ENCODE data around the gene MTR.

Gene MTR

GRCh38 chr1:236754525-236755210 lies 40.4 kb upstream of the MTR start:
- Histone ChIP-seq H3K79me2 (ENCODE audit: insufficient read depth, low read length) (no peaks in the 10 kb centered on the region), H3K27ac (ENCODE audit: low read depth, low read length) (no peak overlapping the region), H3K9me2 (replicated peaks; ENCODE audit: insufficient read depth, low read length) (no peaks in the 10 kb centered on the region), H3K36me3 (ENCODE audit: low read length) (no peaks in the 10 kb centered on the region), H3K4me3 (ENCODE audit: insufficient read depth, low read length, poor library complexity, severe bottlenecking) (no peak overlapping the region), H2AFZ (ENCODE audit: low read depth, low read length, severe bottlenecking) (no peak overlapping the region), H3K9ac (ENCODE audit: low read length) (no peak overlapping the region), H3K4me2 (ENCODE audit: low read depth, low read length, poor library complexity, severe bottlenecking) (no peak overlapping the region), H3K9me3 (ENCODE audit: insufficient read depth, low read length) (no peaks in the 10 kb centered on the region), H4K20me1 (ENCODE audit: low read depth, low read length) (no peaks in the 10 kb centered on the region), H3K27me3 (ENCODE audit: low read length) (no peaks in the 10 kb centered on the region), H3F3A (ENCODE audit: insufficient read depth) (no peaks in the 10 kb centered on the region)
- TF ChIP-seq EZH2phosphoT487 (conservative IDR thresholded peaks at IDR 0.05; ENCODE audit: low read length): no peak
- TF ChIP-seq, protein P1, sequence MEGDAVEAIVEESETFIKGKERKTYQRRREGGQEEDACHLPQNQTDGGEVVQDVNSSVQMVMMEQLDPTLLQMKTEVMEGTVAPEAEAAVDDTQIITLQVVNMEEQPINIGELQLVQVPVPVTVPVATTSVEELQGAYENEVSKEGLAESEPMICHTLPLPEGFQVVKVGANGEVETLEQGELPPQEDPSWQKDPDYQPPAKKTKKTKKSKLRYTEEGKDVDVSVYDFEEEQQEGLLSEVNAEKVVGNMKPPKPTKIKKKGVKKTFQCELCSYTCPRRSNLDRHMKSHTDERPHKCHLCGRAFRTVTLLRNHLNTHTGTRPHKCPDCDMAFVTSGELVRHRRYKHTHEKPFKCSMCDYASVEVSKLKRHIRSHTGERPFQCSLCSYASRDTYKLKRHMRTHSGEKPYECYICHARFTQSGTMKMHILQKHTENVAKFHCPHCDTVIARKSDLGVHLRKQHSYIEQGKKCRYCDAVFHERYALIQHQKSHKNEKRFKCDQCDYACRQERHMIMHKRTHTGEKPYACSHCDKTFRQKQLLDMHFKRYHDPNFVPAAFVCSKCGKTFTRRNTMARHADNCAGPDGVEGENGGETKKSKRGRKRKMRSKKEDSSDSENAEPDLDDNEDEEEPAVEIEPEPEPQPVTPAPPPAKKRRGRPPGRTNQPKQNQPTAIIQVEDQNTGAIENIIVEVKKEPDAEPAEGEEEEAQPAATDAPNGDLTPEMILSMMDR (IDR thresholded peaks at IDR 0.05; ENCODE audit: insufficient read depth, low read length, poor library complexity, severe bottlenecking): no peak

- H3K79me2 ChIP-seq (ENCODE audit: insufficient read depth, low read length): no peaks in the 10 kb centered on the region
- no peak overlapping the region for H3K27ac ChIP-seq (ENCODE audit: low read depth, low read length)
- H2AFZ ChIP-seq (ENCODE audit: low read depth, low read length, severe bottlenecking): no peak overlapping the region
- TF ChIP-seq EZH2phosphoT487 (conservative IDR thresholded peaks at IDR 0.05; ENCODE audit: low read length): no peak
- TF ChIP-seq, protein P1 (IDR thresholded peaks at IDR 0.05; ENCODE audit: insufficient read depth, low read length, poor library complexity, severe bottlenecking): no peak
- no peak overlapping the region for H3K9ac ChIP-seq (ENCODE audit: low read length)
- no peaks in the 10 kb centered on the region for H4K20me1 ChIP-seq (ENCODE audit: low read depth, low read length)
- H3K36me3 ChIP-seq (ENCODE audit: low read length): no peaks in the 10 kb centered on the region
- H3K4me2 ChIP-seq (ENCODE audit: low read depth, low read length, poor library complexity, severe bottlenecking): no peak overlapping the region
- no peaks in the 10 kb centered on the region for H3K27me3 ChIP-seq (ENCODE audit: low read length)
- no peaks in the 10 kb centered on the region for H3K9me2 ChIP-seq (replicated peaks; ENCODE audit: insufficient read depth, low read length)
- H3F3A ChIP-seq (ENCODE audit: insufficient read depth): no peaks in the 10 kb centered on the region
- no peak overlapping the region for H3K4me3 ChIP-seq (ENCODE audit: insufficient read depth, low read length, poor library complexity, severe bottlenecking)
- H3K9me3 ChIP-seq (ENCODE audit: insufficient read depth, low read length): no peaks in the 10 kb centered on the region
Measured at GRCh38 chr1:236757640-236758039, 37.5 kb upstream of the MTR start.

- Histone ChIP-seq H4K20me1 (ENCODE audit: low read depth, low read length) (no peaks in the 10 kb centered on the region), H3K9me3 (ENCODE audit: insufficient read depth, low read length) (no peaks in the 10 kb centered on the region), H3K27ac (ENCODE audit: low read depth, low read length) (no peak overlapping the region), H3K4me3 (ENCODE audit: insufficient read depth, low read length, poor library complexity, severe bottlenecking) (no peak overlapping the region), H3K9ac (ENCODE audit: low read length) (no peak overlapping the region), H3K27me3 (ENCODE audit: low read length) (no peaks in the 10 kb centered on the region), H3K36me3 (ENCODE audit: low read length) (no peaks in the 10 kb centered on the region), H3K9me2 (replicated peaks; ENCODE audit: insufficient read depth, low read length) (no peaks in the 10 kb centered on the region), H3F3A (ENCODE audit: insufficient read depth) (no peaks in the 10 kb centered on the region), H3K4me2 (ENCODE audit: low read depth, low read length, poor library complexity, severe bottlenecking) (peak overlapping the region; percentile 35), H3K79me2 (ENCODE audit: insufficient read depth, low read length) (no peaks in the 10 kb centered on the region), H2AFZ (ENCODE audit: low read depth, low read length, severe bottlenecking) (peak overlapping the region; percentile 44)
- TF ChIP-seq, protein P1 (IDR thresholded peaks at IDR 0.05; ENCODE audit: insufficient read depth, low read length, poor library complexity, severe bottlenecking): peak; percentile 36
- no peak for TF ChIP-seq EZH2phosphoT487 (conservative IDR thresholded peaks at IDR 0.05; ENCODE audit: low read length)
Measured at GRCh38 chr1:236759252-236759859, 35.7 kb upstream of the MTR start.

Measured in SU-DHL-6 (cell line).